OCI-LY7 (cell line): ENCODE data around the gene ERN1. TPM values are rescaled to one million over a fixed set of nuclear protein-coding genes. Genes with fewer than 3 reads are reported as not detected.

Experiments
- BruUV-seq: library from RNA; stranded (reverse); fragments of 400-500 nt; replicated peaks from 2 replicates; lab custom pipeline; 2021; lab: Mats Ljungman, UMichigan
- CTCF ChIA-PET: fragments of 300-600 bp; sonication (Branson Sonifier 250); formaldehyde crosslinking; loops from one replicate; lab custom pipeline; 2022; ENCODE audit warnings: antibody characterized with exemption; ENCODE audit not compliant: unreplicated experiment; lab: Charles Lee
- POLR2A ChIA-PET: fragments of 300-600 bp; sonication (Branson Sonifier 250); formaldehyde crosslinking; loops from one replicate; lab custom pipeline; 2022; ENCODE audit warnings: antibody characterized with exemption; lab: Charles Lee
- DNase-seq: peaks from one replicate; pipeline ENCODE4 v3.0.0-alpha.2; 2015; ENCODE audit warnings: low spot score
- H2AFZ ChIP-seq: fragments of 200-600 bp; sonication (generic), shearing (Covaris generic); 2 replicates; pipeline ENCODE4 v1.6.1; 2014; ENCODE audit warnings: mild to moderate bottlenecking, antibody characterized with exemption, low read length, moderate library complexity
- H3K27ac ChIP-seq: fragments of 200-600 bp; sonication (generic); 2 replicates; pipeline ENCODE4 v1.5.1; 2014; ENCODE audit warnings: mixed run types, low read depth, mild to moderate bottlenecking, moderate library complexity, low read length, inconsistent platforms; ENCODE audit not compliant: poor library complexity, severe bottlenecking
- H3K36me3 ChIP-seq: fragments of 200-600 bp; sonication (generic); 2 replicates; pipeline ENCODE4 v1.6.1; 2014; ENCODE audit warnings: mild to moderate bottlenecking, antibody characterized with exemption, low read length, moderate library complexity, mixed read lengths; ENCODE audit not compliant: insufficient read depth
- H3K4me1 ChIP-seq: fragments of 200-600 bp; sonication (generic); 2 replicates; pipeline ENCODE4 v1.5.1; 2014; ENCODE audit warnings: mild to moderate bottlenecking, low read length; ENCODE audit not compliant: insufficient read depth, poor library complexity, severe bottlenecking
- H3K4me2 ChIP-seq: fragments of 200-600 bp; sonication (generic); 2 replicates; pipeline ENCODE4 v1.6.1; 2014; ENCODE audit warnings: mild to moderate bottlenecking, low read length
- H3K4me3 ChIP-seq: fragments of 200-600 bp; sonication (generic); 2 replicates; pipeline ENCODE4 v1.5.1; 2014; ENCODE audit warnings: mild to moderate bottlenecking, low read depth, low read length; ENCODE audit not compliant: poor library complexity, severe bottlenecking
- H3K79me2 ChIP-seq: fragments of 200-600 bp; sonication (generic); 2 replicates; pipeline ENCODE4 v1.6.1; 2016; ENCODE audit warnings: low read depth, mild to moderate bottlenecking, low read length, moderate library complexity, mixed read lengths; ENCODE audit not compliant: insufficient read depth
- H3K9me2 ChIP-seq: fragments of 200-600 bp; sonication (generic); 2 replicates; pipeline ENCODE4 v1.6.1; 2016; ENCODE audit warnings: mild to moderate bottlenecking, low read length, mixed read lengths; ENCODE audit not compliant: insufficient read depth
- H3K9me3 ChIP-seq: fragments of 200-600 bp; sonication (generic); 2 replicates; pipeline ENCODE4 v1.6.1; 2014; ENCODE audit warnings: mild to moderate bottlenecking, mixed run types, low read length, mixed read lengths
- H4K20me1 ChIP-seq: fragments of 200-600 bp; sonication (generic); 2 replicates; pipeline ENCODE4 v1.6.1; 2014; ENCODE audit warnings: mild to moderate bottlenecking, antibody characterized with exemption, low read length, moderate library complexity, mixed read lengths; ENCODE audit not compliant: insufficient read depth
- CTCF ChIP-seq: fragments of 200-600 bp; sonication (generic); conservative IDR thresholded peaks from 2 replicates; pipeline ENCODE4 v1.5.1; 2014; ENCODE audit warnings: mild to moderate bottlenecking, antibody characterized with exemption, low read length, moderate library complexity, mixed read lengths
- EZH2phosphoT487 ChIP-seq: fragments of 200-600 bp; sonication (generic); IDR thresholded peaks from 2 replicates; pipeline ENCODE4 v1.6.1; 2018; ENCODE audit warnings: low read depth, borderline replicate concordance, mild to moderate bottlenecking, mixed run types, antibody characterized with exemption, low read length, moderate library complexity, mixed read lengths
- intact Hi-C: fragments of 100-400 bp; cut with micrococcal nuclease; formaldehyde crosslinking; loops from one replicate; pipeline ENCODE4 v1.10.0; 2022; ENCODE audit not compliant: unreplicated experiment
- total RNA-seq, 2 experiments: library from RNA; depleted of rRNA in 1 of 2; stranded (reverse); fragments of >200 nt in 1 of 2; shearing (Covaris generic) in 1 of 2; gene quantifications; 2 replicates each; pipeline ENCODE4 v1.2.3, GENCODE V29; 2014 to 2022

The ERN1 gene
- total RNA-seq, 2 experiments from 2014 or later, result 22.0 to 70.3 TPM

- TF ChIP-seq CTCF, result no peak
- no peak for TF ChIP-seq EZH2phosphoT487
- intact Hi-C loops, result no loop called here
- CTCF ChIA-PET, result no interaction called here
- Histone ChIP-seq H3K9me2 (no peaks in the 10 kb centered on the region), H3K27ac (no peak overlapping the region), H3K4me3 (no peak overlapping the region), H2AFZ (no peak overlapping the region), H4K20me1 (no peaks in the 10 kb centered on the region), H3K9me3 (no peaks in the 10 kb centered on the region), H3K4me2 (no peak overlapping the region), H3K79me2 (no peaks in the 10 kb centered on the region), H3K36me3 (peaks cover 74% of the 10 kb centered on the region), H3K4me1 (peaks cover 5% of the 10 kb centered on the region)
- BruUV-seq, result no TSS peak
- POLR2A ChIA-PET, result interaction anchor here (0.7 kb wide), 1 partner anchor 23 kb away, joined by 4 read pairs; no protein-coding TSS in a partner anchor
- DNase-seq, result no peak
Observed at GRCh38 chr17:64051153-64051552, 78.8 kb downstream of the ERN1 start.

DNA sequence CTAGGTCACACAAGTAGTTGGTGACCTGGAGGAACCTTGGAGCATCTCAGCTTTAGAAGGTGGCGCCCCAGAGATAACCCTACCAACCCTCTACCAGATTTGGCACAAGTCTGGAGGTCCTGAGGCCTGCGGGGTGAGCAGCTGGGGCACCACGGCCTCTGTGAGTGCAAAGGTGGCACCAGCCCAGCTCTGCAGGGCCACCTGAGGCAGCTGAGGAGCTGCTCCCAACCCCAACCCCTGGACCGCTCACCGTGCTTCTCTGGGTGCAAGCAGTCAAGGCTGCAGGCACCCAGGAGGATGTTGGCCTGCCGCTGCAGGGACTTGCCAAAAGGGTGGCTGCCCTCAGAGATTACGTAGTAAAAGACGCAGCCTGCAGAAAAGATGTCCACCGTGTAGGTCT, 81.1 kb downstream of the ERN1 start:
- Histone ChIP-seq H2AFZ (no peak overlapping the region), H3K79me2 (no peaks in the 10 kb centered on the region), H3K36me3 (peaks cover 78% of the 10 kb centered on the region), H4K20me1 (no peaks in the 10 kb centered on the region), H3K9me3 (no peaks in the 10 kb centered on the region), H3K4me1 (no peaks in the 10 kb centered on the region), H3K4me2 (no peak overlapping the region), H3K27ac (no peak overlapping the region), H3K4me3 (no peak overlapping the region), H3K9me2 (no peaks in the 10 kb centered on the region)
- ChIA-PET POLR2A (no interaction called here), CTCF (no interaction called here)
- no TSS peak for BruUV-seq
- TF ChIP-seq EZH2phosphoT487, result no peak
- no peak for TF ChIP-seq CTCF
- no peak for DNase-seq
- intact Hi-C loops, result no loop called here

DNA sequence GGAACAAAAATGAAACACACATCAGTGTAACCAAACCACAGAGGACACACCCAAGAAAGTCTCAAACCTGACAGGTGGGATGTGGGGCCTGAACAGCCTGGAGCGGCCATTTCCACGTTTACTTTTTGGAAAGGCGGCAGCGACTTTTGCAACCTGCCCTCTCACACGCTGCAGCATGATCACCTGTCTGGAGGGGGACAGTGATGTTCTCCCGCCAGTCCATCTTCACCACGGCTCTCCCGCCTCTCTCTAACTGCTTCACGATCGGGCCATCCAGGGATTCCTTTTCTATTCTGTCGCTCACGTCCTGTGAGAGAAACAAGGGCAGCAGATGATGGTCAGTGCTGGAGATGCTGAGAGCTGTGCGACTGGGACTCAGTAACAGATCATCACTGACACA, 84.8 kb downstream of the ERN1 start:
- TF ChIP-seq EZH2phosphoT487, result no peak
- TF ChIP-seq CTCF, result no peak
- intact Hi-C loops, result no loop called here
- Histone ChIP-seq H2AFZ (no peak overlapping the region), H3K4me2 (no peak overlapping the region), H3K4me1 (no peaks in the 10 kb centered on the region), H4K20me1 (no peaks in the 10 kb centered on the region), H3K9me3 (no peaks in the 10 kb centered on the region), H3K36me3 (peaks cover 65% of the 10 kb centered on the region), H3K79me2 (no peaks in the 10 kb centered on the region), H3K4me3 (no peak overlapping the region), H3K9me2 (no peaks in the 10 kb centered on the region), H3K27ac (no peak overlapping the region)
- no peak for DNase-seq
- ChIA-PET CTCF (no interaction called here), POLR2A (no interaction called here)
- no TSS peak for BruUV-seq
